Omental fat pad (tissue), 4 donors: ENCODE data around the gene GTPBP1. TPM values are rescaled to one million over a fixed set of nuclear protein-coding genes. Genes with fewer than 3 reads are reported as not detected.

Experiments used
- ATAC-seq: fragments of 150-250 bp; one replicate; pipeline ENCODE4 v1.9.1; 2016; ENCODE audit warnings: mild to moderate bottlenecking, moderate library complexity; ENCODE audit not compliant: low FRiP score
- DNase-seq: peaks from one replicate; pipeline ENCODE4 v3.0.0-alpha.2; 2019; ENCODE audit warnings: low spot score
- total RNA-seq, 4 donors: library from RNA; depleted of rRNA; stranded (reverse); fragments of >200 nt; gene quantifications; one replicate each; pipeline ENCODE4 v1.1.0, GENCODE V29; 2016
- TF ChIP-seq, protein P1 (sequence below), 3 donors: fragments of 450-650 bp; IDR thresholded peaks; one replicate each; pipeline ENCODE4 v1.5.1; 2016 to 2017; ENCODE audit warnings: antibody characterized with exemption in 3 of 3, mild to moderate bottlenecking in 3 of 3, moderate library complexity in 2 of 3

Gene GTPBP1
- total RNA-seq, 4 donors from 2014 or later = 31.3 to 75.7 (median 51.4) TPM

DNA sequence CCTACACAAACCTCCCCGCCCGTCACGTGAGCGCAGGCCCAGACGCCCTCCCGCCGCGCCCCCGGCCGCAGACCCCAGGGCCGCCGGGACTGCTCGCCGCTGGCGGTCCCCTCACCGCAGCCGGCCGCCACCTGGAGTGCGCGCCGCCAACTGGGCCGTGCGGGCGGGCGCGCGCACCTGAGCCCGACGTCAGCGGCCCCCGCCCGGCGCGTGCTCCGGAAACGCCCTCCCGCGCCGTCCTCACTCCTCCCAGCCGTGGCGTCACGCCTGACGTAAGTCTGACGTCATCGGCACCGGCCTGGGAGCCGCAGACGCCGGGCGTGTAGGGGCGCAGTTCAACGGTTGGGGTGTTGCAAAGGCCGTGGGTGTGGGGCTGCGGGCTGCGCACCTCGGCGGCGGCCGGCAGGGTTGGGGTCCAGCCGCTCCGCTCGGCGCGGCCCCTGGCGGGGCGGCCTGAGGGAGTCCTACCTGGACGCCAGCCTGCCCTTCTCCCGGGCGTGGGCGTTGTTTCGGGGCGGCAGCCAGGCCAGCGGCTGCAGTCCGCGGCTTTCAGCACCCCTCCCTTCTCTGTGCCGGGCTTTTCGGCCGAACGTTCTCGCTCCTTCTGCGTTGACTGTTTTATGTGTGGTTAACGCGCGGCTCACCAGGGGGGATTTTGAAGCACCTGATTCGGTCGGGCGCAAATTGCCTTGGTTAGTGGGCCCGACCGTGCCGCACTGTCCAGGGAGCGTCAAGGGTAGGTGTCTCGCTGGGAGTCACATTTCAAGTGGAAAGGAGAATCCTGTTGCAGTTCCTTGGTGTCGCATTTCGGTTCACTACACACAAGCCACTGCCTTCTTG, 4.7 kb upstream of the GTPBP1 start, which contains the start of gene JOSD1:
Gene JOSD1 (minus strand): TSS at position 155 of the 840 bp plus-strand sequence. CDS start 956 bp downstream, outside the sequence.
- ATAC-seq (peak; percentile 56), DNase-seq (peak; percentile 95)
- TF ChIP-seq, protein P1, sequence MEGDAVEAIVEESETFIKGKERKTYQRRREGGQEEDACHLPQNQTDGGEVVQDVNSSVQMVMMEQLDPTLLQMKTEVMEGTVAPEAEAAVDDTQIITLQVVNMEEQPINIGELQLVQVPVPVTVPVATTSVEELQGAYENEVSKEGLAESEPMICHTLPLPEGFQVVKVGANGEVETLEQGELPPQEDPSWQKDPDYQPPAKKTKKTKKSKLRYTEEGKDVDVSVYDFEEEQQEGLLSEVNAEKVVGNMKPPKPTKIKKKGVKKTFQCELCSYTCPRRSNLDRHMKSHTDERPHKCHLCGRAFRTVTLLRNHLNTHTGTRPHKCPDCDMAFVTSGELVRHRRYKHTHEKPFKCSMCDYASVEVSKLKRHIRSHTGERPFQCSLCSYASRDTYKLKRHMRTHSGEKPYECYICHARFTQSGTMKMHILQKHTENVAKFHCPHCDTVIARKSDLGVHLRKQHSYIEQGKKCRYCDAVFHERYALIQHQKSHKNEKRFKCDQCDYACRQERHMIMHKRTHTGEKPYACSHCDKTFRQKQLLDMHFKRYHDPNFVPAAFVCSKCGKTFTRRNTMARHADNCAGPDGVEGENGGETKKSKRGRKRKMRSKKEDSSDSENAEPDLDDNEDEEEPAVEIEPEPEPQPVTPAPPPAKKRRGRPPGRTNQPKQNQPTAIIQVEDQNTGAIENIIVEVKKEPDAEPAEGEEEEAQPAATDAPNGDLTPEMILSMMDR (IDR thresholded peaks at IDR 0.05) = no peak

DNA sequence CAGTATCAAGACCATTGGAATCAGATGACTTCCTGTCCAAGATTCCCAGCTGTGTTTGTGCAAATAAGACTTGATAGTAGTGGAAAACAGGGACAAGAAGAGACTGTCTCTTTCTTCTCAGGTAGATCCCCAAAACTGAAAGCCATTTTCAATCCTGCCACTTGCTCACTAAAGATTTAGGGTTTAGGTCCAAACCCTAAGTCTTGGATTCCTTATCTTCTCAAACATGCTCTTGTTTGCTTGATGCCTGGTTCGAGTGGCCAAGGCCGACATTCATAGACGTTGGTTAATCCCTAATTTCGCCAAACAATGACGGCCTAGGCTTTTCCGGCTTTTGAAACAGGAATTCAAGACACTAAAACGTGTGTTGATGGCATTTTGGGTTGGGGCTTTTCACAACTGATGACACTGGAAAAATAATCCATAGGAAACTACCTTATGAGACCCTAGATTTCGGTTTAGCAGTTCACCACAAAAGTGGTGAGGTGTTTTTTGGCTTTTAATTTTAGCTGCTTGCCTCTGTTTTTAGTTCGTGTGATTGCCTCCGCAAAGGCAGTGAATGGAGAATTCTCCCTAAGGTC, 1.0 kb upstream of the GTPBP1 start:
- ATAC-seq = no peak
- TF ChIP-seq, protein P1 (IDR thresholded peaks at IDR 0.05) = no peak
- DNase-seq = no peak

DNA sequence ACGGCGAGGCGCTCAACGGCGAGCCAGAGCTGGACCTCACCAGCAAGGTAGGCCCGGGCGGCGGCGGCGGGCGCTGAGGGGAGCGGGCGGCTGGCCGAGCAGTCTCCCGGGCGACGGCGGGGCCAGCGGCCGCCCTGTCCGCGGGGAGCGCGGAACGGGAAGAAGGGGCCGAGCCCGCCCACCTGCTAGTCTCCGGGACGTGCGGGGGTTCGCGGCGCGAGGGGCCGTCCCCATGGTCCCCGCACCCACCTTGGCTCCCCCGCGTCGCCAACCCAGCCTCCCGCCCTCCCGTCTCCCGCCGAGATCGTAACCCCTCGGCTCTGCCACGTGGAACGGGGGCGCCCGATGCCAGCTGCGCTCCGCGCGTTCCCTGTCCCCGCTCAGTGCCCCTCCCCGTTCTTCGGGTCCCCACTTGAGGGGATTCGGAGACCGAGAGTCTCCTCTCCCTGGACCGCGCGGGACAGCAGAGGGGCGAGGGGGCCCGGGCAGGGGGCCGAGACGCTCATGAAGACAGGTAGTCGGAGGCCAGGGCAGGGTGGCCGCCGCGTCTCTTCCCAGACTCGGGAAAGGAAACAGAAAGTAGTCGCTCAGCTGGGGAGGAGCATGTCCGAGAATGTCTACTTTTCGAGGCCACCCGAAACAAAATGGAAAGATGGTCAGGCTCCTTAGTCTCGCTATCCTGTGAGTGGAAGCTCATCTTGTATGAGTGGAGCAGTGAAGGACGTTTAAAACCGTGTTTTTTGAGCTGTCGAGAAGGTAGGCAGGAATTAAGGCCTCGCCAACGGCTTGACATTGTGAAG, 557 bp downstream of the GTPBP1 start:
- DNase-seq (no peak), ATAC-seq (peak; percentile 0)
- TF ChIP-seq, protein P1 (IDR thresholded peaks at IDR 0.05) = no peak

DNA sequence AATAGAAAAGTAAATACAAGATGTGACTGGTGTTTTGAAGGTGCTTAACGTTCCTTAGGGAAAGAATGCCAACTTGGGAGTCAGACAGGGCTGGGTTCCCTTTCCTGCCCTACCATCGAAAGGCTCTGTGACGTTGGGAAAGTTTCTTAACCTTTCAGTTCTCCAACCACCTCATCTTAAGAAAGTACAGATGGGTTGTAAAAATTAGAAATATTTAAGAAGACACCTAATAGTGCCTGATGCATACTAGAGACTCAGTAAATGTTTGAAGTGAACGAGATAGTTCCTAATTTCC, 1.1 kb downstream of the GTPBP1 start:
- ATAC-seq (no peak), DNase-seq (no peak)
- TF ChIP-seq, protein P1 (IDR thresholded peaks at IDR 0.05) = no peak

DNA sequence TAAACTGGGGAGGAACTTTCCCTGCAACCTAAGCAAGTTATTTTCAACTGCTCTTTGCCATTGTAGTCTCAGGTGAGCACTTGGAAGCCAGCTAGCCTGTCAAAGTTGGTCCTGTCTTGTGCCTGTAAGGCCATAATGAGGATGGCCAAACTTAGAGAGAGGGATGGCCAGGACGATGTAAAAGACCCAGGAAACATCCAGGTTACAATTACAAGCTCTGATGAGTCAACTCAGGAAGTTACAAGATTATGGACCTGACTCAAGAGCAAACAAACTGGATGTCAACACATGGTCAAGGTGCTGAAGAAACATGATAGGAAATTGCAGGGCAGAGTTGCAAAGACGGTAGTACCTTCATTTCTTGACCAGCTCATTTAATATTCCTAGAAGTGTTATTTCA, 1.6 kb downstream of the GTPBP1 start:
- no peak for ATAC-seq
- DNase-seq = no peak
- TF ChIP-seq, protein P1 (IDR thresholded peaks at IDR 0.05) = no peak

DNA sequence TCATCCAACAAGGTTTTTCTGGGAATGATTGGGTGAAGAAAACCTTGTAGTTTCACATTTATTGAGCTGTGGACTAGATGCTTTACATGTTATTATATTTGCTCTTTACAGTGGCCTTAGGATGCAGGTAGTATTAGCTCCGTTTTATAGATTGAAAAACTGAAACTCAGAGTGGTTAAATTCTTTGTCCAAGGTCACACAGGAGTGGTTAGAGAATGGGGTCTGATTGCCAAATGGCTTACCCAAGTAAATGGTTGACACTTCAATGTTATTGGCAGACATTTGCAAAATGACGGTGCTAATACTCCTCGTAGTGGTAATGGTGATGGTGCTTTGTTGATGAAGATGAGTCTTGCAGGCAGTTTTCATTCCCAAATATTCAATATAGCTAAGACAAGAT, 2.2 kb downstream of the GTPBP1 start:
- ATAC-seq (no peak), DNase-seq (no peak)
- TF ChIP-seq, protein P1 (IDR thresholded peaks at IDR 0.05) = no peak
